ENCODE data around the gene AQP2.
"Not testable (repeated sequence)": the region's sequence is repeated elsewhere in the genome, so short reads cannot be mapped to it uniquely, and the experiment has no call there.

Gene AQP2

DNA sequence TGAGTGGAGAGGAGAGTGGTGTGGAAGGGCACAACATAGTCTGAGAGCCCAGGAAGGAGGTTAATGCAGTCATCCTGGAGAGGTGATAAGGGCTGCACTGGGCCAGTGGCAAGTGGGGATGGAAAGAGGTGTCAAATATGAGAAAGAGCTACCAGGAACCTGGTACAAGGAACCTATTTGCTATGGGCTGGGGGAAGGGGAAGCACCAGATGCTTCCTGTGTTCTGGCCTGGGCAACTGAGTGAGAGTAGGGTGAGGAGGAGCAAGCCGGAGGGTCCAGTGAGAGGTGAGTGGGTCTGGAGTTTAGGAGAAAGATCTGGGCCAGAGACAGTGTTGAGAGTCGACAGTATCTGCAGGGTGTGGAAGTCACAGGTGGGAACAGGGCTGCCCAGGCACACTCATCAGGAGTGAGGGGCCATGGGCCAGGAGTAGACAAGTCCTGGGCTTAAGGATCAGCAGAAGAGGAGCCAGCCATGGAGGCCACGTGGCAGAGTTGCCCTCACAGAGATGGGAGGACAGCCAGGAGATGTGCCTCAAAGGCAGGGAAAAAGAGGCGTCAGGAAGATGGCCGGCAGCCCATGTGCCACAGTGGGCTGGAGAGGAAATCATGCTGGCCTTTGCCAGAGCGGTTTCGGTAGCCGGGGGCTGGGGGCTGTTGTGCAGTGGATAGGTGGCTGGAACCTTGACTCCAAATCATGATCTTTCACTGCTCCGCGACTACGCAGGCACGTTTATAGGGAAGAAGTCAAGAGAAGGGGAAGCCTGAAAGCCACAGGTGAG lies 19.3 kb downstream of the AQP2 start:
- no peak for DNase-seq (ENCODE audit: low spot score)

DNA sequence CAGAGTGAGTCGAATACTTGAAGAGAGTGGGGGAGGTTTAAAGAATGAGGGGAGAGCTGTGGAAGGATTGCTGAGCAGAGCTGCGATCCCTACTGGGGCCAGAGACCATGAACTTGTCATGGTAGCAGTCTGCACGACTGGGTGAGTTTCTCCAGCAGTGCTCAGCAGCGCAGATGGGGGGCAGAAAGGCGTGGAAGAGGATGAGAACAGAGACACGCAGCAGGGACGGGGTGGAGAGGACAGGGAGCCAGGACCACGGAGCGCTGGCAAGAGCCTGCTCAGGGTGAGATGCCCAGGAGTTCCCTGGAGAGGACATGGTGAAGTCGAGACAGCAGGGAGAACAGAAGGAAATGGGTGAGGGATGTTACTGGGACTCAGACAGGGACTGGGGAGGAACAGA lies 20.1 kb downstream of the AQP2 start:
- no peak for DNase-seq (ENCODE audit: low spot score)

DNA sequence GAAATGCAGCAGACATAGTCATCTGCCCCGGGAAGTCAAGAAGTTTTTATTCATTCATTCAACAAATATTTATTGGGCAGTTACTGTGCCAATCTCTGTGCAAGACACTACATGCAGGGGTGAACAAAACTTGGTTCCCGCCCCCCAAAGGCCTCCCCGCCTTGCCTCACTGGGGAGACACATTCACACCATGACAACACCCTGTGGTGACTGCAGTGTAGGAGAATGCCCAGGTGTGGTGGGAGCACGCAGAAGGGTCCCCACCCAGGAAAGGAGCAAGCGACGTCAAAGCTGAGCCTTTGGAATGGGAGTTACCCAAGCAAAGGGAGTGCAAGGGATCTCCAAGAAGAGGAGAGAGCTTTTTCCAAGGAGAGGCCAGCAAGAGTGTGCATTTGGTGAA lies 20.6 kb downstream of the AQP2 start:
- no peak for DNase-seq (ENCODE audit: low spot score)

DNA sequence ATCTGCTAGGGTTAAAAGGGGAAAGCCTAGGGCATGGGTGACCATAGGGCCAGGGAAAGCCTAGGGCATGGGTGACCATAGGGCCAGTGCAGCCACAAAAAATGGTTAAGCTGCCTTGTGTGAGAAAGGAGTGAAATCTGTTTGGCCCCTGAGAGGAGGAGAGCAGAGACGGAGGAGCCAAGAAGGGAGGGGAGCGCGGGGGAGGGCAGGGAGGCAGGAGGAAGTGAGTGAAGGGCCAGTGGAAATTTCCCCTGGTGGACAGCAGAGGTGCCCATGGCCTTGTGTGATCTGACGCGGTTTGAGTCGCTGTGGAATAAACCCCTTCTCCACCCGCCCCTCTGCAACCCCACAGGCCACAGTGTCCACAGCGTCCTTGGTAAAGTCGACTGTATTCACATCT lies 21.6 kb downstream of the AQP2 start:
- DNase-seq (ENCODE audit: low spot score) = no peak

DNA sequence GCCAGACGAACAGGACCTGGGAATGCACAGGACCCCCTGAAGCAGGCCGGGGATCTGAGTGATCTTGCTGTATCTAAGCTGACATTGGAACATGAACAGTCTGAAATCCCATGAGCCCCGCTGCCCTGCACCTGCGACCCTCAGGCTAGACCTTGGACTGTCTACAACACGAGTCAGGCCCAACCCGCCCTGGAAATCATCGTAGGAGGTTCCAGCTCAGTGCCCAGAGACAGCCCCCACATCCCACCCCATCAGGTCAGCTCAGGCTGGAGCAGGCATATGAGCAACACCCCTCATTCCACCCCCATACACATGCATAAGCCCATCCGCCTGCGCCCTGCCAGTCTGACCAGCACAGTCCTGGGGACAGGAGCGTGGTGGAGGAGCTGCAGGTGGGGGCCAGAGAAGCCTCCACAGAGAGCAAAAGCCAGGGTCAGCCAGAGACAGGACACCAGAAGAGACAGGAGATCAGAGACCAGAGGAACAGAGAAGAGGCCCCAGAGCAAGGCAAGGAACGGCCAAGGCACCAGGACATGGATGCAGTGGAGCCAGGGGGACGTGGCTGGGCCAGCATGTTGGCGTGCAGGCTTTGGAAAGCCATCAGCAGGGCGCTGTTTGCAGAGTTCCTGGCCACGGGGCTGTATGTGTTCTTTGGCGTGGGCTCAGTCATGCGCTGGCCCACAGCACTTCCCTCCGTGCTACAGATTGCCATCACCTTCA lies 22.3 kb downstream of the AQP2 start, which contains the start of gene AQP6:
Gene AQP6 (plus strand): TSS at position 307 of the 720 bp plus-strand sequence. CDS start 227 bp downstream, at position 534.
- no peak for DNase-seq (ENCODE audit: low spot score)

DNA sequence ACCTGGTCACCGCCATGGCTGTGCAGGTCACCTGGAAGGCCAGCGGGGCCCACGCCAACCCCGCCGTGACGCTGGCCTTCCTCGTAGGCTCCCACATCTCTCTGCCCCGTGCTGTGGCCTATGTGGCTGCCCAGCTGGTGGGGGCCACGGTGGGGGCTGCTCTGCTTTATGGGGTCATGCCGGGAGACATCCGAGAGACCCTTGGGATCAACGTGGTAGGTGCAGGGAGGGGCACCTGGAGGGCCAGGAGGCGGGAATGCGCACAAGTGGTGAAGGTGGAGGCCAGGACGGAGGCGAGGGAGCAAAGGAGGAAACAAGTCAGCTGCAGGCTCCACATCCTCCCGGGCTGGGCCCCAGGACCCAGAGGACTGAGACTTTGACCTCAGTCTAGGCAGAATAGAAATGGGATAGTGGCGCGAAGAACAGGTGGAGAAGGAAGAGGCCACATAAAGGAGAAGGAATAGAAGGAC lies 22.9 kb downstream of the AQP2 start:
- no peak for DNase-seq (ENCODE audit: low spot score)

DNA sequence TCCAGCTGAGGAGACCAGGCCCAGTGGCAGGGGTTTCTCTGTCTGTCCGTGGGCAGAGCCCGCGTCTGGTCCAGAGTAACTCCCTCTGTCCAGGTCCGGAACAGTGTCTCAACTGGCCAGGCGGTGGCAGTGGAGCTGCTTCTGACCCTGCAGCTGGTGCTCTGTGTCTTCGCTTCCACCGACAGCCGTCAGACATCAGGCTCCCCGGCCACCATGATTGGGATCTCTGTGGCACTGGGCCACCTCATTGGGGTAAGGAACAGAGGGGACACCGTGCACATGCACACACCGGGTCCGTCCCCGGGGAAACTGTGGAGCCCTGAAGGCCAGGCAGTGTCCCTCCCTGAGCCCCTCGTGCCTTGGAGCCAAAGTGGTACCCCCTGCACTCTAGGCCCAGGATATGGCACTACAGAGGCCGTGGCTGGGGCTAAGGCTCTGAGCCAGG lies 23.7 kb downstream of the AQP2 start:
- DNase-seq (ENCODE audit: low spot score) = peak; percentile 83

DNA sequence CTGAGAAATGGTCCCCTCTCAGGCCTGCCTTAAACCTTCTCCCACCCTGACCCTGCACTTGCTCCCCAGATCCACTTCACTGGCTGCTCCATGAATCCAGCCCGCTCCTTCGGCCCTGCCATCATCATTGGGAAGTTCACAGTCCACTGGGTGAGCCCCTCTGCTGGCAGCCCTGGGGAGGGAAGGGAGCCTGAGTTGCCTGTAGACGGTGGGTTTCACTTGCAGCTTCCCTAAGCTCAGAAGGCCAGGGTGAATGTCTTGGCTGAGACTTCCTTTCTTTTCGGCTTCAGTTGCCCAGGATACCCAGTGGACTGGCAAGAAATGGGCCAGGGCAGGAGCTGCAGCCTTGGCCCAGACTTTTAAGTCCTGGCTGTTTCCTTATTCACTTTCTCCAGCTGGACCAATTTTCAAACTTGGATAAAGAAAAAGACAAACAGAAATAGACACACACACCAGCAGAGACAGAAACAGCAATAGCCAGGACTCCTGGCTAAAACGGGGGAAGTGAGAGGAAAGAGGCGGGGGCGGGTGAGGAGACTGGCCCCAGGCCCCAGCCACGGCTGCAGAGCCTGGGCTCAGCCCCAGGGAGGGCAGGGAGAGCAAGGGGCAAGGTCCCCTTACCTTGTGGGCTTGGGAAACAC lies 24.3 kb downstream of the AQP2 start:
- DNase-seq (ENCODE audit: low spot score) = no peak

DNA sequence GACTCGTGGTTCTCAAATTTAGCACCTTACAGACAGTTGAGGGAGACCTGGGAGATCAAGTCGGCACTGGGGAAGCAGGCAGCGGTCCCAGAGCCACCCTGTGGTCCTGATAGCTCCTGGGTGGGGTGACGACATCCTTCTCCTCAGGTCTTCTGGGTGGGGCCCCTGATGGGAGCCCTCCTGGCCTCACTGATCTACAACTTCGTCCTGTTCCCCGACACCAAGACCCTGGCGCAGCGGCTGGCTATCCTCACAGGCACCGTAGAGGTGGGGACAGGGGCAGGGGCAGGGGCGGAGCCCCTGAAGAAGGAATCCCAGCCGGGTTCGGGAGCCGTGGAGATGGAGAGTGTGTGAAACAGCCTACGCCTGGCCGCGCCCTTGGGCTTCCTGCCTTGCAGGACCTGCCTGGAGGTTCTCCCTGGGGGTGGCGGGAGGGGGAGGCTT lies 24.8 kb downstream of the AQP2 start:
- no peak for DNase-seq (ENCODE audit: low spot score)

DNA sequence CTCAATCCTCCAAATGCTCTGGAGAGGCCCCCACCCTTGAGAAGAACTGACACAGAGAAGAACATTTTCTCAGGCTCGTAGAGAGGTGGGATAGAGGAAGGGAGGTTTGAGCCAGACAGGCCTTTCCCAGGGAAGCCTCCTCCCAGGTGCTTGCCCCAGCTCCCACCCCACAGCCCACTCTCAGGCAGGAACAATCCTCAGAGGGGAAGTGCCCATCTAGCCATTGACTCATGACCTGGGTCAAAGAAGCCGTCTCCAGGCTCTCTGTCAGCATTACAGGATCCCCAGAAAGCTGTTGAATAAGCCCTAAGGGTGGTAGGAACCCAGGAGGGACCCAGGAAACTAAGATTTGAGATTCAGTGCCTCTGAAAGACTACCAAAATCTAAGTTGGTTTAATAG lies 26.0 kb downstream of the AQP2 start:
- no peak for DNase-seq (ENCODE audit: low spot score)

DNA sequence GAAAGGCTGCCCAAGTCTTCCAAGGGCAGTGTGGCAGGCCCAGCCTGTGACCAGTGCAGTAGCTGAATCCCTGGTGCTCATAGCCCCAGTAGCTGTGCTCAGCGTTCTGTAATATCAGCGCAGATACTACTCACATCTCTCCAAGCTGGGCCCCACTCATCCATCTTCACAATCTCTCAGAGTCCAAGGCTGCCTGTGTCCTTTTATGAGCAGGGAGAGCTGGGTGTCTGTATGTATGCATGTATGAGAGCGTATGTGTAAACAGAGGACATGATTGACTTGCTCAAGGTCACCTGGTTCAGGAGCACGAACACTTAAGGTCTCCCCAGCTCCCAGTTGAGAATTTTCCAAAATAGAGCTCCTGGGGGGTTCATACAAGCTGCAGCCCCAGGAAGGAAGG lies 27.6 kb downstream of the AQP2 start:
- DNase-seq (ENCODE audit: low spot score) = no peak

DNA sequence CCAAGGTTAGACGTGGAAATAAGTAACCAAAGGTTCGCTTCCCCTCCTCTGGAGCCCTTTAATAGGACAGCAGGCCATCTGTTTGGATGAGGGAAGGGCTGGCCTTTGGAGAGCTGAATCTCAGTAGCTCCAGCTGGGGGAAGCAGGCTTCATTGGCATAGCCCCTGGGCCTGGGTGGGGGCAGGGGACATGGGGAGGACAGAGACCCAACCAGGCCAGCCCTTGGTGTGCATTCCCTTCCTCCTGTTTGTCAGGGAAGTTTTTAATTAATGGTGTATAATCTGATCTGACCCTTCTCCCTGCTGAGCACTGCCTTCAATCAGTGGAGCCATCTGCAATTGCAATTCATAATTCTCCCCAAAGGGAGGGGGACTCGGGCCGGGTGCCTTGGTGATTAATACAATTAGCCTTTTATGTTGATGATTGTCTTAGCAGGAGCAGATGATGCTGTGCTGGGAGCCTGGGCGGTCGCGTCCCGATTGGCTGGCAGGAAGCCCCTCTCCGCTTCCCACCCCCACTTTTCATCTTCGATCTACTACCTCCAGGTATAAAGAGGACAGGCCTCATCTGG lies 28.6 kb downstream of the AQP2 start:
- DNase-seq (ENCODE audit: low spot score) = no peak

DNA sequence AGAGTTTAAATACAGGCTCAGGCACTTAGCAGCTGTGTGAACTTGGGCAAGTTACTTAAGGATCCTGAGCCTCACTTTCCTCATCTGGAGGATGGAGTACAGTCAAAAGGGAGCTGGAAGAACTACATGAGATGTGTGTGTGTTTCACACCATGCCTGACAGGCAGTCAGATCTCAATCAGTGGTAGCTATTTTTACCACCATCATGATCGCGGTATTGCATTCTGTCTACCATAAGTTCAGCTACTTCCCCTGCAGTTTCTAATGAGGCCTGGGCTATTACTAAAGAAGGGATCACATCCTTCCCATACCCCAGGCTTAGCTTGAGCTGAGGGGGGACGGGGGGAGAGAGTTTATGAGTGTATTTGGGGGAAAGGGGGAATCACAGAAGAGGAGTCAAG lies 29.3 kb downstream of the AQP2 start:
- no peak for DNase-seq (ENCODE audit: low spot score)

DNA sequence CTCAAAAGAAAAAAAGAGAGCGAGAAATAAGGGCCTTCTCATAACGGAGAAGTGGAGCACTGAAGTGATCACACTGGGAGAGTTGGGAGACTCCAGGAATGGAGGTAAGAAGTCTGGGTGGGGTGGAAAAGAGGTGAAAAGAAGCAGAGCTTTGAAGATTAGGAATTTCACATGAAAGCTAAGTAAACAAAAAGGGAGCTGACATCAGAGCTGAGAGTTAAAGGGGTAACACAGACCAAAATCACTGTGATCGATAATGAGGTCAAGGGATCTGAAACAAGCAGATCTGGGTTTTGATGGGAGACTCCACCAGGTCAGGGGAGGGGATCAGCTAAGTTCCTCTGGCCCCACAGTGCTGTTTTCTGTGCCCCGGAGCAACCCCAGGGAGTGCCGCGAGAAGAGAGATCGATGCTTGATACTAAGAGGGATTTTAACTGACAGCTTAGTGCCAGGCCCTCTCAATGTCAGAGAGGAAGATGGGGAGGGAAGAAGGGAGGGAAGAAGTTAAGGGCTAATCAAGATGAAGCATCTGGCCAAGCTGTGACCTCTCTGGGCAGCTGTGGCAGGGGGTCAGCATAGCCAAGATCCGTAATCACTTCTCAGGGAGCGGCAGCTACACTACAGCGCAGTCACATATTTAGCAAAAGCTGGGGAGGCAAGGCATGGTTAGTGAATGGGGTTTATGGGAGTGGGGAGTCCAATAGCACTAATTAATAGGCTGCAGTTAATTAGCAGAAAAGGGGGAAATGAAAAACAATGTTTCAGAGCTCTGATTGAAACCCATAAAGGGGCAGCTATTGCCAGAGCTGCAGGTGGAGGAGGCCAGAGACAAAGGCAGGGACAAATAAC lies 30.2 kb downstream of the AQP2 start:
- DNase-seq (ENCODE audit: low spot score) = no peak

DNA sequence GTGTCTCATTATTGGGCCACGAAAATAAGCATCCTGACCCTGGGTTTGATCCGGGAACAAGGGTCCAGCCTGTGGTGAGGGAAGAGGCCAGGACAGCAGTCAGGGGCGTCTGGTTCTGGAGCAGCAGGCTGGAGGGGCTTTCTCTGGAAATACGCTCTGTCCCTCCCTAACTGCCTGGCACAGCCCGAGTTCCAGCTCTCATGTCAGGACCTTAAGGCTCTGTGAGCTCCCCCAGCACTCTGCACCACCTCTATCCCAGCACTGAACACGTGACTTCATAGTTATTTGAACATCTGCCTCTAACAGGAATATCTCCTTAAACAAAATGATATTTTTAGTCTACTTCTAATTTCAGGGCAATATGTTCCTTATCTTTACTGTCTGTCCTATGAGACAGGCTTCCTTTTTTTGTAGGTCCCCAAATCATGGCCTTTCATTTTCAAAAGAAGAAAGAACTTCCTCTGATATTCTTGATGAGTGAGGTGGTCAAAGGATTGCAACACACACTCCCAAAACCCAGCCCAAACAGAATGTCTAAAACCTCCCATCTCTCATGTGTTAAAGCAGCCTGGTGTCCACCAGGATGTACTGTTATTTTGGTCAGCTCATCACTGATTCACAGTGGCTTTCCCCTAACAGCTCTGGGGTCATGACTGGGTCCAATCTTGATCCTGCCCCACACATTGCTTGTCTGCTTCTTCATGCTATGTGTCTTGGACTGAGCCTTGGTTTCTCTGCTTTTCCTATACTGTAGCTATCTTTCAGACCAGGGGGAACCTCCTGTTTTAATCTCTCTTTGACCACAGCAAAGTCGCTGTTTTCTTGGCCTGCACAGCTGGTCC lies 31.9 kb downstream of the AQP2 start:
- no peak for DNase-seq (ENCODE audit: low spot score)

DNA sequence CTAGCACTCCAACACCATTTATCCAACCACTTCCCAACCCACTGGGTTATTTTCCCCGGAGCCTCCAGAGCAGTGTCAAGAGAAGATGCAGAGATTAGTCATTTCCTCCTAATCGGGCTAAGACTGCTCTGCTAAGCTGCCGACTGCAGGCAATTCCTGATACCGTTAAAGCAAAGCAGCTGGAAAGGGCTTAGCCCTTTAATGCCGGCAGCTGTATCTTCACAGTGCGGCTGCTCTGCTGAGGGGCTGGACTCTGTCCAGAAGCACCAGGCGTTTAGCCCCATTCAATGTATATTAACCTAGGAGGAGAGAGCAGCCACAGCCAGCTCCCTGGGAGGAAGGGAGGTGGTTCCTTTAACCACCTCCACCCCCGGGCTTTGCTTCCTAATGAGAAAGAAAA lies 33.4 kb downstream of the AQP2 start:
- peak; percentile 88 for DNase-seq (ENCODE audit: low spot score)

DNA sequence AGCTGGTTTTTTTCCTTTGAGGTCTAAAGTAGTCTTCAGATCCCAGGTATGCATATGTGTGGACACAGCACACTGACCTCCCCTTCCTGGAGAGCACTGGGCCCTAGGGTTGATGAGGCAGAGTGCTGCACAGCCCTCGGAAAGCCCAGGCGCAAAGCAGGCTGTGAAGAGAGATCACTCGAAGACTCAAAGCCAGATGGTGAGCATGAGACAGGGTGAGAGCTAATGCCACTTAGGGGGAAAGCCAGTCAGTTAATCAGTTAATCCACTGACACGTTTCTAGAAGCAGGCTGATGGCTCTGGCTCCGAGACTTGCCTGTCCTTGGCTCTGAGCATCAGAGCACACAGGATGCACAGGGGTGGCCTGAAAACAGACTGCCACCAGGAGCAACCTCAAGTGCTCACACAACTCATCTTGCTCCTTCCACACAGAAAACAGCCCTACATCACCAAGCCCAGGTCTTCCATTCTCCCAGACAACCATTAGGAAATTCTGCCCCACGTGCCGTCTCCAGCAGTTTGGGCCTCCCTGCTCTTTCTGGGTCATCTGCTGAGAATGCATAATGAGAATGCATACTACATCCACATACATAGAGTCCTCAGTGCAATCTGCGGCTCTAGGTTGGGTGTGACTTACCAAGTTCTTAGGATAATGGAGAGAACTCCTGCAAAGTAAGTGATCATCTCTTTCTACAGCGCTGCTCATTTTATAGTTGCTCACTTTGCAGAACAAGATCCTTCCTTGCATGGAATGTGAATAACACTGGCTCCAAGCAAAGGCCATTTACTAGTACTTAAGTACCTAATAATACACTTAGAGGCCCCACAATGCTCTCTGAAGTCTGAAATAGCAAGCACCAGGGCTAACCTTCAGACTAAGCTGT lies 34.2 kb downstream of the AQP2 start:
- DNase-seq (ENCODE audit: low spot score) = no peak

DNA sequence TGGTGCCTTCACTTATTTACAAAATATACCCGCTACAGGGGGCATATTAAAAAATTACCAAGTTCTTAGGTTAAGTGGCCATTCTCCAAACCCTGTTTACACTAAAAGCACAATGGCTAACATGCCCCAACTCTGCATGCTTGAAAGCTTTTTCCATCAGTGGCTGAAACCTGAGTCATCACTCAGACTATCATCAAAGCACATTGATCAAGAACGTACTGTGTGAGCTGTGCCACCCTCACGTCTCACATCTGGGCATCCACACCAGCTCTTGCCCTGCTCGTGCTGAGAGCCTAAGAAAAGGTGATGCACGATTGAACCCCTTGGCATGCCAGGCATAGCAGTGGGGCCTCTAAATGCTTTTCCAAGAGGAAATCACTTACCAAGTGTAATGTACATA lies 35.4 kb downstream of the AQP2 start:
- no peak for DNase-seq (ENCODE audit: low spot score)

DNA sequence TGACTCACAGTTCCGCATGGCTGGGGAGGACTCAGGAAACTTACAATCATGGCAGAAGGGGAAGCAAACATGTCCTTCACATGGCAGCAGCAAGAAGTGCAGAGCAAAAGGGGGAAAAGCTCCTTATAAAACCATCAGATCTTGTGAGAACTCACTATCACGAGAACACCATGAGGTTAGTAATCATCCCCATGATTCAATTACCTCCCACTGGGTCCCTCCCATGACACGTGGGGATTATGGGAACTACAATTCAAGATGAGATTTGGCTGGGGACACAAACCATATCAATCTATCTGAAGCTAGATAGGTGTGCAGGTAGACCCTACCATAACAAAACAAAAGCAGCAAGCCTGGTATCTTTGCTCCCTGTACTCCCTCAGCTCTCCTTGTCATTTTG lies 35.9 kb downstream of the AQP2 start:
- DNase-seq (ENCODE audit: low spot score) = not testable (repeated sequence)
